Mesenchymal stem cell (in vitro differentiated cells and primary cell): ENCODE results near the gene FIGN.

Experiments used
- DNase-seq: peaks from one replicate; pipeline ENCODE4 v3.0.0-alpha.2; 2013
- H2AFZ ChIP-seq: one replicate; pipeline ENCODE4 v1.6.1; 2013; ENCODE audit warnings: low read depth, mild to moderate bottlenecking, control low read depth, inconsistent platforms, low read length, moderate library complexity
- H2AK5ac ChIP-seq: 2 replicates; pipeline ENCODE4 v1.6.1; 2013; ENCODE audit warnings: low read length, moderate library complexity, mild to moderate bottlenecking, inconsistent platforms; ENCODE audit not compliant: severe bottlenecking
- H2BK120ac ChIP-seq: one replicate; pipeline ENCODE4 v1.6.1; 2013; ENCODE audit warnings: low read depth, mild to moderate bottlenecking, inconsistent platforms, low read length, moderate library complexity
- H2BK12ac ChIP-seq, 2 experiments: one replicate each; pipeline ENCODE4 v1.6.1; 2013; ENCODE audit warnings: inconsistent platforms in 2 of 2, low read length in 2 of 2, mild to moderate bottlenecking in 2 of 2, moderate library complexity in 2 of 2, control low read depth in 1 of 2
- H2BK15ac ChIP-seq: one replicate; pipeline ENCODE4 v1.6.1; 2013; ENCODE audit warnings: mild to moderate bottlenecking, low read depth, inconsistent platforms; ENCODE audit not compliant: poor library complexity, severe bottlenecking
- H2BK5ac ChIP-seq: 2 replicates; pipeline ENCODE4 v1.6.1; 2013; ENCODE audit warnings: low read depth, mild to moderate bottlenecking, low read length, control low read depth, inconsistent platforms; ENCODE audit not compliant: poor library complexity, severe bottlenecking
- H3K14ac ChIP-seq, 2 experiments: one replicate each; pipeline ENCODE4 v1.6.1; 2013; ENCODE audit warnings: inconsistent platforms in 2 of 2, low read length in 2 of 2, control low read depth in 1 of 2, mild to moderate bottlenecking in 1 of 2, moderate library complexity in 1 of 2
- H3K18ac ChIP-seq, 2 experiments: one replicate each; pipeline ENCODE4 v1.6.1; 2013; ENCODE audit warnings: inconsistent platforms in 2 of 2, low read length in 2 of 2, control low read depth in 1 of 2, low read depth in 1 of 2, mild to moderate bottlenecking in 1 of 2
- H3K23ac ChIP-seq, 2 experiments: one replicate each; pipeline ENCODE4 v1.6.1; 2013; ENCODE audit warnings: inconsistent platforms in 2 of 2, low read length in 2 of 2, mild to moderate bottlenecking in 2 of 2, moderate library complexity in 2 of 2, control low read depth in 1 of 2
- H3K27ac ChIP-seq: 2 replicates; pipeline ENCODE4 v1.5.1; 2013; ENCODE audit warnings: mild to moderate bottlenecking, moderate library complexity, low read length, control low read depth, inconsistent platforms; ENCODE audit not compliant: poor library complexity, severe bottlenecking
- H3K27me3 ChIP-seq, 2 experiments: 2 replicates each; pipeline versions ENCODE4 v1.6.1 to v1.7.0; 2013; ENCODE audit warnings: low read length in 2 of 2, mild to moderate bottlenecking in 2 of 2, moderate library complexity in 2 of 2, control low read depth in 1 of 2, inconsistent platforms in 1 of 2; ENCODE audit not compliant: control insufficient read depth in 1 of 2, insufficient read depth in 1 of 2
- H3K36me3 ChIP-seq, 2 experiments: 2 replicates each; pipeline versions ENCODE4 v1.6.1 to v1.7.0; 2013; ENCODE audit warnings: low read length in 2 of 2, control low read depth in 1 of 2, inconsistent platforms in 1 of 2, low read depth in 1 of 2, mild to moderate bottlenecking in 1 of 2; ENCODE audit not compliant: insufficient read depth in 2 of 2, control insufficient read depth in 1 of 2
- H3K4ac ChIP-seq, 2 experiments: one replicate each; pipeline ENCODE4 v1.6.1; 2013; ENCODE audit warnings: inconsistent platforms in 2 of 2, low read length in 2 of 2, mild to moderate bottlenecking in 2 of 2, moderate library complexity in 2 of 2, control low read depth in 1 of 2, low read depth in 1 of 2
- H3K4me1 ChIP-seq: 2 replicates; pipeline ENCODE4 v1.6.1; 2013; ENCODE audit warnings: low read depth, low read length, control low read depth; ENCODE audit not compliant: control insufficient read depth, insufficient read depth
- H3K4me2 ChIP-seq: 2 replicates; pipeline ENCODE4 v1.6.1; 2013; ENCODE audit warnings: low read length, mild to moderate bottlenecking, inconsistent platforms; ENCODE audit not compliant: poor library complexity, severe bottlenecking
- H3K4me3 ChIP-seq, 2 experiments: 2 replicates each; pipeline versions ENCODE4 v1.5.1 to v1.7.0; 2013; ENCODE audit warnings: low read length in 2 of 2, mild to moderate bottlenecking in 2 of 2, control low read depth in 1 of 2, low read depth in 1 of 2; ENCODE audit not compliant: insufficient read depth in 1 of 2
- H3K79me1 ChIP-seq: replicated peaks from 2 replicates; pipeline ENCODE4 v1.6.1; 2013; ENCODE audit warnings: mild to moderate bottlenecking, control low read depth, low read length, inconsistent platforms; ENCODE audit not compliant: poor library complexity, severe bottlenecking
- H3K9ac ChIP-seq: 2 replicates; pipeline ENCODE4 v1.7.0; 2013; ENCODE audit warnings: mild to moderate bottlenecking, low read length, moderate library complexity
- H3K9me3 ChIP-seq: 2 replicates; pipeline ENCODE4 v1.7.0; 2013; ENCODE audit warnings: mild to moderate bottlenecking, low read length; ENCODE audit not compliant: control insufficient read depth
- H4K8ac ChIP-seq: one replicate; pipeline ENCODE4 v1.6.1; 2013; ENCODE audit warnings: inconsistent platforms, mild to moderate bottlenecking, low read length, moderate library complexity
- H4K91ac ChIP-seq: one replicate; pipeline ENCODE4 v1.6.1; 2013; ENCODE audit warnings: mild to moderate bottlenecking, low read length, inconsistent platforms
- WGBS: methylation state at CpG from one replicate; pipeline ENCODE4 v1.1.7; 2013; ENCODE audit warnings: mixed read lengths; 5-methylcytosine and 5-hydroxymethylcytosine counted together

The FIGN gene

DNA sequence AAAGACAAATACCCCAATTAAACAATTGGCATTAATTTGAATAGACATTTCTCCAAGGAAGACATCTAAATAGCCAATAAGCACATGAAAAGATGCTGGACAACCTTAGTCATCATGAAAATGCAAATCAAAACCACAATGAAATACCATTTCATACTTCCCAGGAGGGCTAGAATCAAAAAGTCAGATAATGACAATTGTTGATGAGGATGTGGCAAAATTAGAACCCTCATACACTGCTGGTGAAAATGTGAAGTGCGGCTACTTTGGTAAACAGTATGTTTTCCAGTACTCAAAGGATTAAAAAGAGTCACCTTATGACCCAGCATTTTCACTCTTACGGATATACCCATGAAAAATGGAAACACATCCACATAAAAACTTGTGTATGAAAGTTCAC is 91.6 kb downstream of the FIGN start:
- Histone ChIP-seq H3K4ac (no peak overlapping the region), H2BK120ac (no peak overlapping the region), H3K4me2 (no peak overlapping the region), H4K91ac (no peak overlapping the region), H3K27ac (no peak overlapping the region), H3K27me3 (no peaks in the 10 kb centered on the region), H3K79me1 (peaks cover 11% of the 10 kb centered on the region), H3K23ac (no peak overlapping the region), H2AFZ (no peak overlapping the region), H3K36me3 (peaks cover 0 to under 1% of the 10 kb centered on the region in 2 experiments), H2BK5ac (peak overlapping the region; percentile 31), H3K4me1 (peaks cover 2% of the 10 kb centered on the region), H3K14ac (no peak overlapping the region), H2AK5ac (no peak overlapping the region), H3K9me3 (no peaks in the 10 kb centered on the region), H2BK15ac (no peak overlapping the region), H3K18ac (no peak overlapping the region), H3K9ac (no peak overlapping the region), H3K4me3 (no peak overlapping the region), H2BK12ac (no peak overlapping the region), H4K8ac (no peak overlapping the region)
- 94% methylated on average over 2 of the region's 2 CpGs for WGBS
- no peak for DNase-seq

DNA sequence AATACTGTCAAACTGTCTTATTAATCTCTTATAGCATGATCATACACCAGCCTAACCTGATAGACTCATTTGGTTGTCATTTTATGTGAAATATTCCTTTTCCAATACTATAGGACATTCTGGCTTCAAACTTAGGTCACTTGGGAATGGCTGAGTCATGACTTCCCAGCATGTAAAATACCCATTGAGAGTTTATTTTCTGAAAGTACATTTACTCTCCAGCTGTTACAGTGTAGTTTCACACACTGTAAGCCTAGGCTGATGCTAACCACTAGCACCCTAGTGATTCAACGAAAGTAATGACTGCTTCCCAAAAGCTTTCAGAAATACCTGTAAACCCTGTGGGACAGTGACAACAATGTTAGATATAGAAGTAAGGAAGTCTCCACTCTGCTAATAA is 93.8 kb downstream of the FIGN start:
- no CpG with 5 or more reads among the region's 1 CpG for WGBS
- Histone ChIP-seq H3K4me1 (no peaks in the 10 kb centered on the region), H3K4ac (no peak overlapping the region), H2BK12ac (no peak overlapping the region), H3K36me3 (no peaks in the 10 kb centered on the region), H3K23ac (no peak overlapping the region), H3K18ac (no peak overlapping the region), H2BK15ac (no peak overlapping the region), H3K27ac (peak overlapping the region; percentile 5), H3K14ac (no peak overlapping the region), H4K91ac (no peak overlapping the region), H2BK120ac (no peak overlapping the region), H3K9ac (no peak overlapping the region), H3K4me3 (no peak overlapping the region), H3K27me3 (no peaks in the 10 kb centered on the region), H3K4me2 (no peak overlapping the region), H2AK5ac (no peak overlapping the region), H3K79me1 (peaks cover 12% of the 10 kb centered on the region), H4K8ac (no peak overlapping the region), H2AFZ (no peak overlapping the region), H2BK5ac (no peak overlapping the region), H3K9me3 (no peaks in the 10 kb centered on the region)
- DNase-seq = peak; percentile 68

- Histone ChIP-seq H3K18ac (peak overlapping the region in 1 of 2 experiments; percentile 11), H3K27me3 (no peaks in the 10 kb centered on the region), H3K14ac (no peak overlapping the region), H3K9ac (no peak overlapping the region), H3K4ac (no peak overlapping the region), H4K91ac (no peak overlapping the region), H3K4me2 (no peak overlapping the region), H2BK5ac (no peak overlapping the region), H2BK15ac (no peak overlapping the region), H3K9me3 (no peaks in the 10 kb centered on the region), H3K4me1 (no peaks in the 10 kb centered on the region), H2BK12ac (no peak overlapping the region), H3K4me3 (no peak overlapping the region), H4K8ac (no peak overlapping the region), H2BK120ac (no peak overlapping the region), H2AFZ (no peak overlapping the region), H3K27ac (no peak overlapping the region), H3K79me1 (peaks cover 13% of the 10 kb centered on the region), H3K36me3 (peaks cover 0 to 3% of the 10 kb centered on the region in 2 experiments), H2AK5ac (no peak overlapping the region), H3K23ac (no peak overlapping the region)
- no peak for DNase-seq
- WGBS = 72% methylated on average over 4 of the region's 6 CpGs
Measured at GRCh38 chr2:163640542-163641193, 95.1 kb downstream of the FIGN start.

DNA sequence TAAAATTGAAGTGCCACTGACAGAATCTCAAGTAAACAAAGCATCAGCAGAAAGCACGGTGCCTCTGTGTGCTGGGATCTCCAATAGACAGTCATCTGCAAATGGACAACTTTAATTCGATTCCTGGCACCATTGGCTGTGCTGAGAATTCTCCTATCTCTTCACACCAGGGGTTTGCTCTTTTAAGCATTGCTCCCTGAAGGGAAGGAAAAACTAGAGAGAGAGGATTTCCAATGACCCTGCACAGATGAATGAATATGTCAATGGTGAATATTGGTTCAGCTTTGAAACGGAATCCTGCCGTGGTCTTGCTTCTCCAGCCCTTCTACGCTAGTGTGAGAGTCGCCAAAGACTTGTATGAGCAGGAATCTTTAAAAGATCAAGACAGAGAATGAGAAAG is 97.9 kb downstream of the FIGN start:
- no peak overlapping the region for H4K8ac ChIP-seq
- no peak overlapping the region for H3K23ac ChIP-seq
- WGBS = 90% methylated on average over 6 of the region's 6 CpGs

More for the DNA sequence above, 97.9 kb downstream of the FIGN start:
- H3K4me1 ChIP-seq = peaks cover under 1% of the 10 kb centered on the region
- H3K27me3 ChIP-seq = no peaks in the 10 kb centered on the region
- H3K4ac ChIP-seq = no peak overlapping the region
- H3K79me1 ChIP-seq = peaks cover 18% of the 10 kb centered on the region
- H2BK5ac ChIP-seq = no peak overlapping the region
- no peak overlapping the region for H2AFZ ChIP-seq
- H2BK12ac ChIP-seq = no peak overlapping the region
- no peak overlapping the region for H2AK5ac ChIP-seq
- H3K9me3 ChIP-seq = no peaks in the 10 kb centered on the region
- no peak overlapping the region for H3K27ac ChIP-seq
- no peak overlapping the region for H4K91ac ChIP-seq
- H3K4me2 ChIP-seq = no peak overlapping the region
- H3K4me3 ChIP-seq = no peak overlapping the region
- no peak overlapping the region for H2BK120ac ChIP-seq
- H3K18ac ChIP-seq = peak overlapping the region in 1 of 2 experiments; percentile 12
- peaks cover 0 to 3% of the 10 kb centered on the region in 2 experiments for H3K36me3 ChIP-seq
- no peak overlapping the region for H3K14ac ChIP-seq
- no peak for DNase-seq
- H3K9ac ChIP-seq = no peak overlapping the region
- H2BK15ac ChIP-seq = no peak overlapping the region
